Natural killer cell (primary cell): Measurements from ENCODE around the gene OLFML2B. TPM values are rescaled to one million over a fixed set of nuclear protein-coding genes. Genes with fewer than 3 reads are reported as not detected.

ENCODE experiments used
- ATAC-seq, 3 donors: fragments of 150-1000 bp in 2 of 3; fragments of 200-7000 bp in 1 of 3; cut with Tn5 transposase; 1 replicate in 1 of 3; 2 replicates in 2 of 3; pipeline ENCODE4 v1.10.0; 2021; ENCODE audit warnings: mild to moderate bottlenecking in 2 of 3, moderate library complexity in 2 of 3
- DNase-seq, 2 donors: peaks; one replicate each; pipeline versions ENCODE4 v3.0.0 to v3.0.0-alpha.2; 2013 to 2021; ENCODE audit warnings: mixed read lengths in 1 of 2
- H3K27ac ChIP-seq: one replicate; pipeline ENCODE4 v1.5.1; 2013; ENCODE audit warnings: mild to moderate bottlenecking, low read length
- H3K27me3 ChIP-seq: one replicate; pipeline ENCODE4 v1.6.1; 2013; ENCODE audit warnings: low read length; ENCODE audit not compliant: control insufficient read depth, insufficient read depth
- H3K36me3 ChIP-seq: one replicate; pipeline ENCODE4 v1.6.1; 2013; ENCODE audit warnings: low read length; ENCODE audit not compliant: control insufficient read depth, insufficient read depth
- H3K4me1 ChIP-seq: one replicate; pipeline ENCODE4 v1.6.1; 2013; ENCODE audit warnings: low read length; ENCODE audit not compliant: control insufficient read depth, insufficient read depth
- H3K4me3 ChIP-seq: one replicate; pipeline ENCODE4 v1.5.1; 2013; ENCODE audit warnings: low read length
- H3K9me3 ChIP-seq: one replicate; pipeline ENCODE4 v1.6.1; 2013; ENCODE audit warnings: low read length; ENCODE audit not compliant: control insufficient read depth, insufficient read depth
- H3K27ac Mint-ChIP-seq, 2 donors: one replicate each; pipeline ENCODE4 v1.8.0; 2022; ENCODE audit warnings: mild to moderate bottlenecking in 2 of 2, mixed read lengths in 2 of 2, moderate library complexity in 1 of 2
- H3K27me3 Mint-ChIP-seq, 2 donors: one replicate each; pipeline ENCODE4 v1.8.0; 2022; ENCODE audit warnings: low read depth in 2 of 2, mixed read lengths in 2 of 2
- H3K36me3 Mint-ChIP-seq: one replicate; pipeline ENCODE4 v1.8.0; 2022; ENCODE audit warnings: mixed read lengths
- H3K4me1 Mint-ChIP-seq, 2 donors: one replicate each; pipeline ENCODE4 v1.8.0; 2022; ENCODE audit warnings: mixed read lengths in 2 of 2
- H3K4me3 Mint-ChIP-seq: one replicate; pipeline ENCODE4 v1.8.0; 2022; ENCODE audit warnings: mild to moderate bottlenecking, moderate library complexity, mixed read lengths
- H3K9me3 Mint-ChIP-seq, 2 donors: one replicate each; pipeline ENCODE4 v1.8.0; 2022; ENCODE audit warnings: mixed read lengths in 2 of 2
- CTCF ChIP-seq: fragments of 200-600 bp; IDR thresholded peaks from one replicate; pipeline ENCODE4 v1.8.0; 2022; ENCODE audit warnings: antibody characterized with exemption
- WGBS: methylation state at CpG from one replicate; pipeline ENCODE4 v1.1.7; 2013; ENCODE audit warnings: missing lambda C conversion rate; ENCODE audit not compliant: insufficient coverage; 5-methylcytosine and 5-hydroxymethylcytosine counted together
- intact Hi-C: fragments of 100-400 bp; cut with micrococcal nuclease; formaldehyde crosslinking; loops from one replicate; pipeline ENCODE4 v1.14.2; 2022
- total RNA-seq, 4 donors: library from RNA; stranded (reverse); fragments of 120-200 nt in 1 of 4; gene quantifications; one replicate each; pipeline versions ENCODE4 v1.2.3 to v1.2.4, GENCODE V29; 2013 to 2022

Gene OLFML2B
- total RNA-seq, 3 donors from 2014 or later (not counting 1 experiment from before 2014, with no cell fraction given) = 0.33 TPM; not detected in 2

GRCh38 chr1:162040657-162041056, 17.0 kb upstream of the OLFML2B start:
- Histone ChIP-seq H3K4me3 (no peak overlapping the region), H3K9me3 (no peaks in the 10 kb centered on the region), H3K4me1 (no peaks in the 10 kb centered on the region), H3K27me3 (peaks cover 3% of the 10 kb centered on the region), H3K27ac (no peak overlapping the region), H3K36me3 (no peaks in the 10 kb centered on the region)
- peak in 1 of 2 donors; percentile 16 for DNase-seq
- ATAC-seq = no peak
- intact Hi-C loops = no loop called here
- H3K36me3 Mint-ChIP-seq = no peaks in the 10 kb centered on the region
- H3K4me1 Mint-ChIP-seq = peaks cover 0 to 4% of the 10 kb centered on the region in 2 donors
- no peak overlapping the region for H3K4me3 Mint-ChIP-seq
- H3K27ac Mint-ChIP-seq = no peak overlapping the region
- no peak for TF ChIP-seq CTCF
- H3K9me3 Mint-ChIP-seq = no peaks in the 10 kb centered on the region
- peaks cover 20 to 44% of the 10 kb centered on the region in 2 donors for H3K27me3 Mint-ChIP-seq

GRCh38 chr1:162040001-162040400, 16.3 kb upstream of the OLFML2B start:
- Mint-ChIP-seq H3K4me3 (no peak overlapping the region), H3K4me1 (peaks cover 0 to 4% of the 10 kb centered on the region in 2 donors), H3K9me3 (no peaks in the 10 kb centered on the region), H3K27me3 (peaks cover 20 to 44% of the 10 kb centered on the region in 2 donors), H3K36me3 (no peaks in the 10 kb centered on the region), H3K27ac (no peak overlapping the region)
- Histone ChIP-seq H3K27me3 (peaks cover 3% of the 10 kb centered on the region), H3K27ac (no peak overlapping the region), H3K36me3 (no peaks in the 10 kb centered on the region), H3K9me3 (no peaks in the 10 kb centered on the region), H3K4me1 (no peaks in the 10 kb centered on the region), H3K4me3 (no peak overlapping the region)
- DNase-seq (no peak), ATAC-seq (no peak)
- 73% methylated on average over 3 of the region's 4 CpGs for WGBS
- intact Hi-C loops = no loop called here
- no peak for TF ChIP-seq CTCF

- Mint-ChIP-seq H3K27me3 (peaks cover 25 to 51% of the 10 kb centered on the region in 2 donors), H3K4me3 (no peak overlapping the region), H3K4me1 (peaks cover 0 to 4% of the 10 kb centered on the region in 2 donors), H3K27ac (no peak overlapping the region), H3K9me3 (no peaks in the 10 kb centered on the region), H3K36me3 (no peaks in the 10 kb centered on the region)
- Histone ChIP-seq H3K4me3 (no peak overlapping the region), H3K9me3 (no peaks in the 10 kb centered on the region), H3K36me3 (no peaks in the 10 kb centered on the region), H3K4me1 (no peaks in the 10 kb centered on the region), H3K27me3 (peaks cover 3% of the 10 kb centered on the region), H3K27ac (no peak overlapping the region)
- TF ChIP-seq CTCF = no peak
- ATAC-seq (no peak), DNase-seq (no peak)
- intact Hi-C loops = no loop called here
- no CpG with 5 or more reads among the region's 1 CpG for WGBS
Observed at GRCh38 chr1:162038624-162039023, 15.0 kb upstream of the OLFML2B start.

- no peaks in the 10 kb centered on the region for H3K4me1 ChIP-seq
- Mint-ChIP-seq H3K9me3 (no peaks in the 10 kb centered on the region), H3K27ac (no peak overlapping the region), H3K27me3 (peaks cover 30 to 56% of the 10 kb centered on the region in 2 donors), H3K4me3 (no peak overlapping the region), H3K4me1 (peaks cover 0 to 4% of the 10 kb centered on the region in 2 donors), H3K36me3 (no peaks in the 10 kb centered on the region)
- H3K9me3 ChIP-seq = no peaks in the 10 kb centered on the region
- no peak for TF ChIP-seq CTCF
- H3K27me3 ChIP-seq = peaks cover 3% of the 10 kb centered on the region
- no peak overlapping the region for H3K4me3 ChIP-seq
- H3K27ac ChIP-seq = no peak overlapping the region
- intact Hi-C loops = no loop called here
- H3K36me3 ChIP-seq = no peaks in the 10 kb centered on the region
- no peak for DNase-seq
- 88% methylated on average over 1 of the region's 1 CpG for WGBS
- ATAC-seq = no peak
Observed at GRCh38 chr1:162036163-162036562, 12.5 kb upstream of the OLFML2B start.
